HepG2 (cell line): ENCODE measurements around the gene S100A4. TPM values are rescaled to one million over a fixed set of nuclear protein-coding genes. Genes with fewer than 3 reads are reported as not detected.

ENCODE experiments used
- AHDC1 ChIP-seq: sonication (generic); formaldehyde crosslinking; IDR thresholded peaks from 2 replicates; pipeline ENCODE4 v1.5.1; 2020; ENCODE audit warnings: mild to moderate bottlenecking, missing genetic modification reagents, borderline replicate concordance
- ERF ChIP-seq: IDR thresholded peaks from 2 replicates; pipeline ENCODE4 v1.6.1; 2018; ENCODE audit warnings: missing biosample characterization, missing genetic modification reagents
- IRX3 ChIP-seq: sonication (generic); formaldehyde crosslinking; IDR thresholded peaks from 2 replicates; pipeline ENCODE4 v1.8.1; 2023; ENCODE audit warnings: mild to moderate bottlenecking, low read depth, missing genetic modification reagents, borderline replicate concordance
- NRL ChIP-seq: sonication (generic); formaldehyde crosslinking; IDR thresholded peaks from 2 replicates; pipeline ENCODE4 v1.5.0; 2020; ENCODE audit warnings: missing genetic modification reagents, mild to moderate bottlenecking, moderate library complexity, borderline replicate concordance
- POGZ ChIP-seq: sonication (generic); formaldehyde crosslinking; IDR thresholded peaks from 2 replicates; pipeline ENCODE4 v1.4.0; 2020; ENCODE audit warnings: mild to moderate bottlenecking, missing genetic modification reagents
- SKIL ChIP-seq: sonication (generic); formaldehyde crosslinking; IDR thresholded peaks from 2 replicates; pipeline ENCODE4 v1.8.0; 2022; ENCODE audit warnings: missing genetic modification reagents, mild to moderate bottlenecking, moderate library complexity, borderline replicate concordance
- SMAD9 ChIP-seq: sonication (generic); formaldehyde crosslinking; IDR thresholded peaks from 2 replicates; pipeline ENCODE4 v1.5.1; 2020; ENCODE audit warnings: mild to moderate bottlenecking, missing genetic modification reagents
- SMARCE1 ChIP-seq: fragments of 450-650 bp; IDR thresholded peaks from 2 replicates; pipeline ENCODE4 v1.6.1; 2017; ENCODE audit warnings: borderline replicate concordance
- TERF1 ChIP-seq: sonication (generic); formaldehyde crosslinking; IDR thresholded peaks from 2 replicates; pipeline ENCODE4 v1.8.0; 2022; ENCODE audit warnings: mild to moderate bottlenecking, missing genetic modification reagents, moderate library complexity
- ZFP1 ChIP-seq: IDR thresholded peaks from 2 replicates; pipeline ENCODE4 v1.6.1; 2016
- ZFX ChIP-seq: sonication (generic); formaldehyde crosslinking; IDR thresholded peaks from 2 replicates; pipeline ENCODE4 v1.4.0; 2020; ENCODE audit warnings: mild to moderate bottlenecking, low read depth, missing genetic modification reagents, moderate library complexity
- ZNF430 ChIP-seq: sonication (generic); formaldehyde crosslinking; IDR thresholded peaks from 2 replicates; pipeline ENCODE4 v1.9.0; 2021; ENCODE audit warnings: mild to moderate bottlenecking, missing genetic modification reagents
- ZNF441 ChIP-seq: sonication (generic); formaldehyde crosslinking; IDR thresholded peaks from 2 replicates; pipeline ENCODE4 v1.7.0; 2021; ENCODE audit warnings: missing genetic modification reagents, borderline replicate concordance
- polyA plus RNA-seq, 8 experiments: library from polyadenylated mRNA; depleted of rRNA in 3 of 8; stranded (reverse) in 7 of 8; unstranded in 1 of 8; fragments of >200 nt; fragmentation: Illumina TruSeq in 4 of 8; extraction: Trizol in 4 of 8; gene quantifications; 2 replicates each; pipeline versions ENCODE4 v1.2.1 to v1.2.3, GENCODE V29; 2011 to 2016; ENCODE audit warnings: low read depth in 4 of 8, missing spikeins in 1 of 8, mixed read lengths in 1 of 8; ENCODE audit not compliant: insufficient read depth in 1 of 8
- total RNA-seq, 5 experiments: library from RNA; depleted of rRNA; stranded (reverse); fragments of >200 nt; fragmentation: Illumina TruSeq; extraction: Trizol; gene quantifications; 2 replicates each; pipeline ENCODE4 v1.2.3, GENCODE V29; 2016; ENCODE audit warnings: low read depth in 1 of 5
- TF ChIP-seq, protein P1 (sequence below), 2 experiments: sonication (generic) in 1 of 2; formaldehyde crosslinking in 1 of 2; IDR thresholded peaks; 2 replicates each; pipeline versions ENCODE4 v1.4.0 to v1.6.1; 2018 to 2020; ENCODE audit warnings: missing genetic modification reagents in 2 of 2, borderline replicate concordance in 1 of 2, low read depth in 1 of 2, mild to moderate bottlenecking in 1 of 2, missing biosample characterization in 1 of 2
- TF ChIP-seq, protein P2 (sequence below): sonication (generic); formaldehyde crosslinking; IDR thresholded peaks from 2 replicates; pipeline ENCODE4 v1.5.1; 2020; ENCODE audit warnings: missing genetic modification reagents, mild to moderate bottlenecking, borderline replicate concordance

The S100A4 gene
- total and polyA plus RNA-seq, 2 of the 13 experiments (the other 11 are each of a cell fraction or from before 2014, with no cell fraction given): 12.9 to 20.2 TPM

DNA sequence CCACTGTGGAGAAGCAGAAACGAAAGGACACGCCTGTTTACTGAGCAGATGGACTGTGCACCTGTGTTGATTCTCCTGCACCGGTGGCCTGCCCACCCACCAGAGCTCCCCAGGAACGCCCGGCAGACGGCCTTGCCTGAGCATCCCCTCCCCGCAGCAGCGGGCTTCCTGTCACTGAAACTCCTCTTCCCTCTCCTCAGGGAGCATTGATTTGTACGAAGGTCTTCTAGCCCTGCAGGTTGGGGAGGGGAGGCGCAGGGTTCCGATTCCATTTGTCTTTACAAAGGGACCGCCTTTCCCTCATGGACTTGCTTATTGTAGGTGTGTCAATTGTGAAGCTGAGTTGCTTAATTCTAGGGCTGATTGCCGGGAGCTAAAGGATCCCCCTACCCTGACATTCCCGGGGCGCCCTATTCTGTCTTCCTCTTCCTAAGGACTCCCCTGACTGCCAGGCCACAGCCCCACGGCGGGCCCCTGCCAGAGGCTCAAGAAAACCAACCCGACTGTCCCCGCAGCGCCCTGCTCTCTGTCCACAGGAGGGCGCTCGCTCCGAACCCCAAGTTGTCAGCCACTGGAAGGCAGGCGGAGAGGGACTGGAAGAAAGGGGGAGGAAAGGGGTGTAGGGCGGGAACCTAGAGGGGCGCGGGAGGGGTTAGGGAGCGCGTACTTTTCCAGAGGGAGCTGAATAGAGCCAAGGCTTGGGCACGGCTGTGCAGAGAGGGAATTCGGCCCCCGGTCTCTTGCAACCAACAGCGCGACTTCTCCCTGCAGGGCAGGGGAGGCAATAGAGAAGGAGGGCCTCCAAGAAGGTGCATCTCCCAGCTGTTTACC is 12.6 kb downstream of the S100A4 start (continued):
- TF ChIP-seq NRL (no peak), ZFX (CRISPR knock-in tag) (peak; percentile 47; the same call in 1 of the 2 replicates), ZFP1 (CRISPR knock-in tag) (no peak), SKIL (CRISPR knock-in tag) (no peak; the same call in 1 of the 2 replicates), SMARCE1 (no peak), AHDC1 (CRISPR knock-in tag) (peak; percentile 10; the same call in 1 of the 2 replicates), SMAD9 (CRISPR knock-in tag) (no peak), ERF (CRISPR knock-in tag) (0 out of 2 replicates have a peak, but pooled peaks have one; percentile 38), TERF1 (CRISPR knock-in tag) (no peak), ZNF430 (CRISPR knock-in tag) (no peak; the same call in 1 of the 2 replicates), IRX3 (CRISPR knock-in tag) (no peak), ZNF441 (CRISPR knock-in tag) (no peak), POGZ (CRISPR knock-in tag) (no peak)
- TF ChIP-seq, protein P1, sequence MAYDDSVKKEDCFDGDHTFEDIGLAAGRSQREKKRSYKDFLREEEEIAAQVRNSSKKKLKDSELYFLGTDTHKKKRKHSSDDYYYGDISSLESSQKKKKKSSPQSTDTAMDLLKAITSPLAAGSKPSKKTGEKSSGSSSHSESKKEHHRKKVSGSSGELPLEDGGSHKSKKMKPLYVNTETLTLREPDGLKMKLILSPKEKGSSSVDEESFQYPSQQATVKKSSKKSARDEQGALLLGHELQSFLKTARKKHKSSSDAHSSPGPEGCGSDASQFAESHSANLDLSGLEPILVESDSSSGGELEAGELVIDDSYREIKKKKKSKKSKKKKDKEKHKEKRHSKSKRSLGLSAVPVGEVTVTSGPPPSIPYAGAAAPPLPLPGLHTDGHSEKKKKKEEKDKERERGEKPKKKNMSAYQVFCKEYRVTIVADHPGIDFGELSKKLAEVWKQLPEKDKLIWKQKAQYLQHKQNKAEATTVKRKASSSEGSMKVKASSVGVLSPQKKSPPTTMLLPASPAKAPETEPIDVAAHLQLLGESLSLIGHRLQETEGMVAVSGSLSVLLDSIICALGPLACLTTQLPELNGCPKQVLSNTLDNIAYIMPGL (CRISPR knock-in tag; IDR thresholded peaks at IDR 0.05; ENCODE audit: borderline replicate concordance in 1 of 2, low read depth in 1 of 2): peak; percentile 68 to 80; a peak in 3 of 4 replicates
- TF ChIP-seq, protein P2, sequence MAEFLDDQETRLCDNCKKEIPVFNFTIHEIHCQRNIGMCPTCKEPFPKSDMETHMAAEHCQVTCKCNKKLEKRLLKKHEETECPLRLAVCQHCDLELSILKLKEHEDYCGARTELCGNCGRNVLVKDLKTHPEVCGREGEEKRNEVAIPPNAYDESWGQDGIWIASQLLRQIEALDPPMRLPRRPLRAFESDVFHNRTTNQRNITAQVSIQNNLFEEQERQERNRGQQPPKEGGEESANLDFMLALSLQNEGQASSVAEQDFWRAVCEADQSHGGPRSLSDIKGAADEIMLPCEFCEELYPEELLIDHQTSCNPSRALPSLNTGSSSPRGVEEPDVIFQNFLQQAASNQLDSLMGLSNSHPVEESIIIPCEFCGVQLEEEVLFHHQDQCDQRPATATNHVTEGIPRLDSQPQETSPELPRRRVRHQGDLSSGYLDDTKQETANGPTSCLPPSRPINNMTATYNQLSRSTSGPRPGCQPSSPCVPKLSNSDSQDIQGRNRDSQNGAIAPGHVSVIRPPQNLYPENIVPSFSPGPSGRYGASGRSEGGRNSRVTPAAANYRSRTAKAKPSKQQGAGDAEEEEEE (CRISPR knock-in tag): no peak
